GM12874 (cell line): ENCODE data around the gene NAT14.

ENCODE experiments used
- CTCF ChIP-seq: IDR thresholded peaks from 2 replicates; pipeline ENCODE4 v1.5.1; 2011; ENCODE audit warnings: low read depth, mild to moderate bottlenecking, control low read depth, low read length, moderate library complexity; ENCODE audit not compliant: insufficient read depth

NAT14 gene

GRCh38 chr19:55529636-55530234 lies 44.7 kb downstream of the NAT14 start:
- TF ChIP-seq CTCF = no peak

- TF ChIP-seq CTCF = no peak
Measured at GRCh38 chr19:55530996-55531395, 46.0 kb downstream of the NAT14 start.

DNA sequence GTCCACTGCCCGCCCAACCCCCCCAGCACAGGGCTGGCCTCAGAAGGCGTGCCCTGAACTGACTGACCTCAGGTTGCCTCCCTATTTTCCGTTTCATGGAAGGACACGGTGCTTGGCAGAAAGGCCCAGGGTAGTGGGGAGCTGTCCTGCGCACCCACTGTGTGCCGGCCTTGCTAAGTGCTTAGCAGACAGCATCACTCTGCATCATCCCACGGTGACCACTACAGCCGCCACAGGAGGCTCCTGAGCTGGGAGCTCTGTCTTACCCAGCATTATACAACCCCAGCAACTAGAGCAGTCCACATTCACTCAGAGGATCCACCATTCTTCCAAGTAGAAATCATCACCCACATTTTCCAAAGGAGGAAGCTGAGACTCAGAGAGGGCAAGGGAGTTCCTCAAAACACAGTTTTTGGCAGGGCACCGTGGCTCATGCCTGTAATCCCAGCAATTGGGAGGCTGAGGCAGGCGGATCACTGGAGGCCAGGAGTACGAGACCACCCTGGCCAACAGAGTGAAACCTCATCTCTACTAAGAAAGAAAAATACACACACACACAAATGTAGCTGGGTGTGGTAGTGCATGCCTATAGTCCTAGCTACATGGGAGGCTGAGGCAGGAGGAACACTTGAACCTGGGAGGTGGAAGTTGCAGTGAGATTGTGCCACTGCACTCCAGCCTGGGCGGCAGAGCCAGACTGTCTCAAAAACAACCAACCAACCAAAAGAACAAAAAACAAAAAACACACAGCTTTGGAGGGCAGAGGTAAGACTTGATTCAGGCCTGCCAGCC lies 50.4 kb downstream of the NAT14 start:
- TF ChIP-seq CTCF = no peak

- no peak for TF ChIP-seq CTCF
Measured at GRCh38 chr19:55535965-55536350, 51.0 kb downstream of the NAT14 start.

DNA sequence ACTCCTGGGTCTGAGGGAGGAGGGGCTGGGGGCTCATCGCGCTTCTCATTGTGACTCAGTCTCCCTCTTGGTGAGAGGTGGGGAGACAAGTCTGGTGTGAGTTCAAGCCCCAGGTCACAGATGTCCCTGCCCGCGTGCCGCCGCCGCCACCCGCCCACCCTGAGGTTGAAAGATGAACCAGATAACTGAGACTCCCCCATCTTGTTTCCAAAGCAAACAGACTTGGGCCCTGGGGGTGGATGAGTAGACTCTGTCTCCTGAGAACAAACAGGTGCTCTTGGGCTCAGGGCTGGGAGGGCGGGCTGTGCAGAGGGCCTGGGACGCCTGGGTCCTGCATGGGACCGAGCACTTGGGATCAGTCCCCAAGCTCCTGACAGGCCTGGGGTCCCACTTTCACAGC lies 51.4 kb downstream of the NAT14 start:
- no peak for TF ChIP-seq CTCF
